Immature natural killer cell (primary cell): Measurements from ENCODE around the gene LIF. TPM values are rescaled to one million over a fixed set of nuclear protein-coding genes. Genes with fewer than 3 reads are reported as not detected.
"Not testable (repeated sequence)": the region's sequence is repeated elsewhere in the genome, so short reads cannot be mapped to it uniquely, and the experiment has no call there.

Source experiments
- DNase-seq, 3 donors: peaks; one replicate each; pipeline ENCODE4 v3.0.0; 2022; ENCODE audit warnings: mixed read lengths in 1 of 3
- H3K27ac Mint-ChIP-seq, 6 donors: one replicate each; pipeline ENCODE4 v1.8.0; 2020; ENCODE audit warnings: mixed read lengths in 6 of 6, mild to moderate bottlenecking in 5 of 6, inconsistent platforms in 4 of 6, moderate library complexity in 3 of 6
- H3K27me3 Mint-ChIP-seq, 3 donors: one replicate each; pipeline ENCODE4 v1.8.0; 2020 to 2021; ENCODE audit warnings: low read depth in 3 of 3, mild to moderate bottlenecking in 3 of 3, mixed read lengths in 3 of 3, moderate library complexity in 3 of 3, inconsistent platforms in 1 of 3
- H3K36me3 Mint-ChIP-seq, 3 donors: one replicate each; pipeline ENCODE4 v1.8.0; 2020; ENCODE audit warnings: mixed read lengths in 3 of 3, inconsistent platforms in 2 of 3, mild to moderate bottlenecking in 2 of 3
- H3K4me1 Mint-ChIP-seq, 2 donors: one replicate each; pipeline ENCODE4 v1.8.0; 2020; ENCODE audit warnings: inconsistent platforms in 2 of 2, mild to moderate bottlenecking in 2 of 2, mixed read lengths in 2 of 2, moderate library complexity in 1 of 2
- H3K4me3 Mint-ChIP-seq, 5 donors: one replicate each; pipeline ENCODE4 v1.8.0; 2020; ENCODE audit warnings: mild to moderate bottlenecking in 5 of 5, mixed read lengths in 5 of 5, inconsistent platforms in 3 of 5, moderate library complexity in 3 of 5
- H3K9me3 Mint-ChIP-seq, 6 donors: one replicate each; pipeline ENCODE4 v1.8.0; 2020; ENCODE audit warnings: mild to moderate bottlenecking in 6 of 6, mixed read lengths in 6 of 6, inconsistent platforms in 4 of 6, moderate library complexity in 3 of 6
- polyA plus RNA-seq, 3 donors: library from polyadenylated mRNA; unstranded; fragments of 300-500 nt; fragmentation: Illumina TruSeq; gene quantifications; one replicate each; pipeline ENCODE4 v1.2.3, GENCODE V29; 2021

Gene LIF
- polyA plus RNA-seq, 3 donors from 2014 or later: 0.29 to 1.0 TPM; not detected in 1

GRCh38 chr22:30219049-30219654 is 27.4 kb downstream of the LIF start:
- peak overlapping the region in 1 of 5 donors; percentile 21 for H3K4me3 Mint-ChIP-seq
- H3K36me3 Mint-ChIP-seq: no peaks in the 10 kb centered on the region
- peaks cover 54 to 69% of the 10 kb centered on the region in 2 donors for H3K4me1 Mint-ChIP-seq
- peak overlapping the region in 1 of 6 donors; percentile 91 for H3K27ac Mint-ChIP-seq
- DNase-seq: no peak
- H3K9me3 Mint-ChIP-seq: no peaks in the 10 kb centered on the region
- H3K27me3 Mint-ChIP-seq: peaks cover 3 to 13% (median 5%) of the 10 kb centered on the region in 3 donors

GRCh38 chr22:30217698-30218560 is 28.6 kb downstream of the LIF start:
- Mint-ChIP-seq H3K4me3 (no peak overlapping the region), H3K4me1 (peaks cover 50 to 62% of the 10 kb centered on the region in 2 donors)
- DNase-seq: no peak

GRCh38 chr22:30216710-30217109 is 29.8 kb downstream of the LIF start:
- no peaks in the 10 kb centered on the region for H3K9me3 Mint-ChIP-seq
- peaks cover 45 to 59% of the 10 kb centered on the region in 2 donors for H3K4me1 Mint-ChIP-seq
- H3K27ac Mint-ChIP-seq: peak overlapping the region in 2 of 6 donors; percentile 31 to 35
- DNase-seq: no peak
- peaks cover 0 to 10% (median 3%) of the 10 kb centered on the region in 3 donors for H3K27me3 Mint-ChIP-seq
- no peaks in the 10 kb centered on the region for H3K36me3 Mint-ChIP-seq
- H3K4me3 Mint-ChIP-seq: no peak overlapping the region

More at GRCh38 chr22:30217698-30218560, 28.6 kb downstream of the LIF start:
- Mint-ChIP-seq H3K27me3 (peaks cover 2 to 12% (median 3%) of the 10 kb centered on the region in 3 donors), H3K27ac (peak overlapping the region in 2 of 6 donors; percentile 45 to 82), H3K36me3 (no peaks in the 10 kb centered on the region), H3K9me3 (no peaks in the 10 kb centered on the region)

GRCh38 chr22:30216272-30216671 is 30.3 kb downstream of the LIF start:
- not testable (repeated sequence) for H3K9me3 Mint-ChIP-seq, DNase-seq, H3K4me3 Mint-ChIP-seq, H3K36me3 Mint-ChIP-seq, H3K27me3 Mint-ChIP-seq, H3K27ac Mint-ChIP-seq
- peaks cover 41 to 59% of the 10 kb centered on the region in 2 donors for H3K4me1 Mint-ChIP-seq

- Mint-ChIP-seq H3K27ac (peak overlapping the region in 2 of 6 donors; percentile 34 to 40), H3K4me1 (peaks cover 27 to 51% of the 10 kb centered on the region in 2 donors), H3K4me3 (peak overlapping the region in 1 of 5 donors; percentile 7), H3K36me3 (no peaks in the 10 kb centered on the region), H3K27me3 (peaks cover 0 to 3% (median 3%) of the 10 kb centered on the region in 3 donors), H3K9me3 (no peaks in the 10 kb centered on the region)
- DNase-seq: no peak
Observed at GRCh38 chr22:30214703-30215407, 31.7 kb downstream of the LIF start.

- Mint-ChIP-seq H3K9me3 (no peaks in the 10 kb centered on the region), H3K27me3 (peaks cover 0 to 7% (median 1%) of the 10 kb centered on the region in 3 donors), H3K36me3 (no peaks in the 10 kb centered on the region), H3K27ac (peak overlapping the region; percentile 39 to 78 (median 59)), H3K4me1 (peaks cover 19 to 42% of the 10 kb centered on the region in 2 donors), H3K4me3 (peak overlapping the region in 1 of 5 donors; percentile 27)
- no peak for DNase-seq
Observed at GRCh38 chr22:30212996-30213441, 33.5 kb downstream of the LIF start.

- no peaks in the 10 kb centered on the region for H3K36me3 Mint-ChIP-seq
- H3K4me1 Mint-ChIP-seq: peaks cover 17 to 42% of the 10 kb centered on the region in 2 donors
- H3K27me3 Mint-ChIP-seq: peaks cover 0 to 8% (median 1%) of the 10 kb centered on the region in 3 donors
- DNase-seq: peak in 1 of 3 donors; percentile 23
- H3K9me3 Mint-ChIP-seq: no peaks in the 10 kb centered on the region
- peak overlapping the region in 2 of 5 donors; percentile 16 to 27 for H3K4me3 Mint-ChIP-seq
- H3K27ac Mint-ChIP-seq: peak overlapping the region; percentile 39 to 78 (median 59)
Observed at GRCh38 chr22:30212363-30212995, 34.1 kb downstream of the LIF start.

- no peak for DNase-seq
- H3K4me3 Mint-ChIP-seq: no peak overlapping the region
- no peaks in the 10 kb centered on the region for H3K9me3 Mint-ChIP-seq
- H3K27me3 Mint-ChIP-seq: peaks cover 0 to 8% (median 4%) of the 10 kb centered on the region in 3 donors
- peaks cover 15 to 36% of the 10 kb centered on the region in 2 donors for H3K4me1 Mint-ChIP-seq
- H3K36me3 Mint-ChIP-seq: no peaks in the 10 kb centered on the region
- peak overlapping the region in 2 of 6 donors; percentile 52 to 66 for H3K27ac Mint-ChIP-seq
Observed at GRCh38 chr22:30211124-30211820, 35.3 kb downstream of the LIF start.

- Mint-ChIP-seq H3K4me3 (no peak overlapping the region), H3K9me3 (no peaks in the 10 kb centered on the region), H3K36me3 (no peaks in the 10 kb centered on the region), H3K4me1 (peaks cover 15 to 36% of the 10 kb centered on the region in 2 donors), H3K27ac (peak overlapping the region in 1 of 6 donors; percentile 26), H3K27me3 (peaks cover 0 to 8% (median 4%) of the 10 kb centered on the region in 3 donors)
- no peak for DNase-seq
Observed at GRCh38 chr22:30210235-30210909, 36.2 kb downstream of the LIF start.

GRCh38 chr22:30209642-30210041 is 36.9 kb downstream of the LIF start:
- no peak overlapping the region for H3K4me3 Mint-ChIP-seq
- H3K27ac Mint-ChIP-seq: no peak overlapping the region
- H3K27me3 Mint-ChIP-seq: peaks cover 0 to 8% (median 4%) of the 10 kb centered on the region in 3 donors
- no peak for DNase-seq
- H3K36me3 Mint-ChIP-seq: no peaks in the 10 kb centered on the region
- peaks cover 15 to 29% of the 10 kb centered on the region in 2 donors for H3K4me1 Mint-ChIP-seq
- H3K9me3 Mint-ChIP-seq: no peaks in the 10 kb centered on the region

GRCh38 chr22:30208631-30209603 is 37.6 kb downstream of the LIF start:
- H3K36me3 Mint-ChIP-seq: no peaks in the 10 kb centered on the region
- no peaks in the 10 kb centered on the region for H3K9me3 Mint-ChIP-seq
- H3K27me3 Mint-ChIP-seq: peaks cover 0 to 8% (median 2%) of the 10 kb centered on the region in 3 donors
- peaks cover 15 to 25% of the 10 kb centered on the region in 2 donors for H3K4me1 Mint-ChIP-seq
- no peak overlapping the region for H3K4me3 Mint-ChIP-seq
- no peak for DNase-seq
- peak overlapping the region in 2 of 6 donors; percentile 37 to 53 for H3K27ac Mint-ChIP-seq
